SK-MEL-5 (cell line): ENCODE measurements around the gene ZXDC. TPM values are rescaled to one million over a fixed set of nuclear protein-coding genes. Genes with fewer than 3 reads are reported as not detected.

Source experiments
- DNase-seq: peaks from one replicate; pipeline ENCODE4 v3.0.0-alpha.2; 2016; ENCODE audit warnings: low read depth, low spot score
- in situ Hi-C: cut with HindIII; loops from 2 replicates; pipeline ENCODE4 v1.10.0; 2016; ENCODE audit warnings: low sequenced_read_pairs, high pct_unique_total_duplicates, low pct_unique_long_range_greater_than_20kb
- total RNA-seq: library from RNA; depleted of rRNA; stranded (reverse); fragments of >200 nt; shearing (Covaris generic); gene quantifications from 2 replicates; pipeline ENCODE4 v1.2.3, GENCODE V29; 2014

Gene ZXDC
- total RNA-seq, 1 experiment from 2014 or later = 19.0 TPM

GRCh38 chr3:126466886-126467610 is 8.6 kb downstream of the ZXDC start:
- in situ Hi-C loops = no loop called here
- DNase-seq = no peak

- in situ Hi-C loops = no loop called here
- DNase-seq = no peak
These were observed 9.7 kb downstream of the ZXDC start for GRCh38 chr3:126465928-126466544.

DNA sequence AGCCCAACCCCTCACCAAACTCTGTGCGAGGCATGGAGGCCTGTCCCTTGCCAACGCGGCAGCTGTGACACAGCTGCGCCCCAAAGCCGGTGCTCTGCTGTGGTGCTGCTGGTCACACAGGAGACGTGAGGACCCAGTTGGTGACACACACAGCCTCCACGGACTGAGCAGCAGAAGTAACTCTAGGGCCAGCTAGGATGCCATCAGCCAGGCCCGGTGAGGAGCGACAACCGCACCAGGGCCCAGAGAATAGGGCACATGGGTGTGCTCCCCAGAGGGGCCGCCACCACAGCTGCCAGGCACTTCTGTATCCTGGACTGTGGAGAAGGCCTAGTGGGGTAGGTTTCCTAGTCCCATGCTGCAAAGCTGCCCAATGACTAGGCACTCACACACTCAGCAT is 10.7 kb downstream of the ZXDC start:
- in situ Hi-C loops = no loop called here
- DNase-seq = no peak

- in situ Hi-C loops = no loop called here
- DNase-seq = no peak
These were observed 11.2 kb downstream of the ZXDC start for GRCh38 chr3:126464494-126464893.

DNA sequence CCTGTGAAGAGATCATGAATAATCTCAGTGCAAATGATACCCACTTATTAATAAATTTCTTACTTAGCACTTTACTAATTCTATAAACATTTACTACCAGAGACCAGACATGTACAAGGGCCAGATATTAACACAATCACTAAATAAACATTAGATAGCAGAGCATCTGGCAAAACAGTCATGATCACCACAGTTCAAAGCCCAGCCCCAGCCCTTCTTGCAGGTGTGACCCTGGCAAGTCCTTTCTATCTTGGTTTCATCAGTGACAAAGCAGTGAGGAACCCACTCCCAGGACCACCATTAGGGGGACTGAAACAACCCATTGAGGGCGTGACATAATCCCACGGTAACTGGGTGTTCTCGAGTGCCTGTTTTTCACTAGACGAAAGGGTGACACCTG is 11.6 kb downstream of the ZXDC start:
- in situ Hi-C loops = no loop called here
- DNase-seq = no peak

DNA sequence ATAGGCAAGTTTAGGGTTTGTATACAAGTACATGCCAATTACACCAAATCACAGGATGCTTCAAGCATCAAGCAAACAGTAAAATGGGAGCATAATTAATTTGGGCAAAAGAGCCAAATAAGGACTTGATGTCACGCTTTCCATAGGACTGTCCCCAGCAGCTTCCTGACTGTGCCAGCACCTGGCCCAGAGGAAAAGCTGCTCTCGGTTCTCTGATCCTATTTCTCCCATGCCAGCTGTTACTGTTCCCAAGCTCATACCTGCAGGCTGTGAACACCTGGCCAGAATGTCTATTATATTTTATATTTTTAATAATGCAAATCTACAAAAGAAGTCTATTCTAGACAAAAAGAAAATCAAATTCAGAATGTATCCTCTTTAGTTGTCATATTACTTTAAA is 12.2 kb downstream of the ZXDC start:
- DNase-seq = no peak
- in situ Hi-C loops = no loop called here

- in situ Hi-C loops = no loop called here
- DNase-seq = no peak
These were observed 14.1 kb downstream of the ZXDC start for GRCh38 chr3:126461450-126462070.

DNA sequence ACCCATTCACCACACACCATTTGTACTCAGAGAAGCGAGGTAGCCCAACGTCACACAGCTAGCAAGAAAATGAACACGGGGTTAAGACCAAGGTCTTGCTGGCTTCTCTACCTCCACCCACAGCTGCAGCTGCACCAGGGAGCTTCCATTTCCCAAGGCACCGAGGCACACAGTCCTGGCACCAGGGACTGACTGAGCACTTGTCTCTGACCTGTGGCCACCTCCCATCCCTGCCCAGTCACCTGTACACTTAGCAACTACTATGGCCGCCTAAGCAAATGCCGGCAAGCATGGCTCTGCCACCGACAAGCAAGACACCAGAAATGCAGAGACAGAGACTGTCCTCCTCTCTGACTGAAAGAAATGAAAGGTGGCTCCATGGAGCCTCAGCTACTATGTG is 15.3 kb downstream of the ZXDC start:
- in situ Hi-C loops = no loop called here
- DNase-seq = no peak

DNA sequence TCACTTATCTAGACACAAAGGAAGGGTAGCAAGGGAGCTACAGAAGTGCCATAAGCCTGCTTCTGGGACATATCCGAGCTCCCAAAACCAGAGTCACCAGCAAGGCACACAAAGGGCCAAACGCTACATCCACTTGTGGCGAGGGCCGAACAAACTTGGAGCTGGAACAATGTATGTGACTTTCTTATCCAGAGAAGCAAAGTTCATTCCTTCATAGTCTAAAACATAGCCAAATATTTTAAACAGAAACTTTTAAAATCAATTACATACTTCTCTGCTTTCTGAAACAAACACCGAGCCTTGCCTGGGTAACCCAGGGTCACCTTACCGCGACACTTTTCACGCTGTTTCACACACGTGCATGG is 15.9 kb downstream of the ZXDC start:
- in situ Hi-C loops = no loop called here
- no peak for DNase-seq

DNA sequence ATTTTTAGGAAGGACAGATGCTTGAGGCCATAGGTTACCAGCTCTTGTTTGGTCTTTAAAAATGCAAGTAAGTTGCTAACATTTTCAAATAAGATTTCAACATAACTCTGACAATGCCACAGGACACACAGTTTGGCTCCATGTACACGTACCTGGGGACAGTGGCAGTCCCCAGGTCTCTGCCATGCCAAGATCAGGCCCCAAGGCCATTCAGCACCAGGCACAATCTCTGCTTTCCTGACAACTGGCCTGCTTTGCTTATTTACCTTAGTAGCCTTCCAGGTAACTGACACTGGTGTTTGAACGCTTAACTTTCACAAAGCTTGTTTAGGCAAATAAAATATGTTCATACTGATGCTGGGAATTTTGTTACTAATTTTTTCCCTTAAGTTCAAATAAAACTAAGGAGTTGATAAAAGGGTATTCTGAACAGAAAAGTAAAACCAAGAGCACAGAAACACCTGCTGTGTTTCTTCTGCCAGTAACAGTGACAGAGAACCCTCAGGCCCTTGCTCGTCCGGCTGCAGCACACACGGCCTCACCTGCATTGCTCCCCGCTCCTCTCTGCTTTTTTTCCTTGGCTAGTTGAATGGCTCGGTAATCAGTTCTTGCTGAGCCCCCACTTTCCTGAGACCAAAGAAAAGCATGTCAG is 16.5 kb downstream of the ZXDC start:
- no peak for DNase-seq
- in situ Hi-C loops = no loop called here

GRCh38 chr3:126456766-126457388 is 18.8 kb downstream of the ZXDC start:
- DNase-seq = no peak
- in situ Hi-C loops = no loop called here

GRCh38 chr3:126456211-126456610 is 19.5 kb downstream of the ZXDC start:
- no peak for DNase-seq
- in situ Hi-C loops = no loop called here

DNA sequence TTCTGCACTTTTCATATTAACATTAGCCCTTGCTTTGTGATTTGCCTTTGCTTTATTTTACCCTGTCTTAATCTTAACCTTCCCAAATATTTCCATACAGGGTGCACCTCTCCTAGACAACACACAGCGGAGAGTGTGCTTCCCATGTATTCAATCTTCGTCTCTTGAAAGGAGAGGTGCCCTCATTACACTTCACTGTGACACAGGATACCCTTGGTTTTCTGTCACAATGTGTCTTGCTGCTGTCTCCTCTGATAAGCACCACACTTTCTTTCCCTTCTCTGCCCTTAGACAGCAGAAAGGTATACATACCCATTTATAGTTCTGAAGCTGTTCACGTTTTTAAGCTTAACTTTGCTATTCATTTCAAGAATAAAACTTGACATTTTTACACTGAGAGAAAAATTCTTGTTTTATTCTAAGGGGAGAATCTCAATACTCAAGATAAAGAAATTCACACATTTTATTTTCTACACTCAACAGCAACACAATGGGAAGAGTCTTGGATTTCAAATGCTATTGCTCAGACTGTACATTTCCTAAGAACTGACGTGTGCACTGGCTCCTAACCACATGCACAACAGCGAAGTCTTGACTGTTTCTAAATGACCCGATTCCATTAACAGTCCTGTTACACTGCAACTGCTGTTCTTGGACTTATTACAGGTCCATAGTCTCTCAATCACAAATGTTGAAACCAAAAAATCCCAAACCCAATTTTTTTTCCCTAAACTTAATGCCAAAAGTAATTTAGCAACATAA is 21.1 kb downstream of the ZXDC start:
- DNase-seq = no peak
- in situ Hi-C loops = no loop called here

GRCh38 chr3:126454025-126454424 is 21.7 kb downstream of the ZXDC start:
- in situ Hi-C loops = no loop called here
- DNase-seq = no peak

- DNase-seq = no peak
These were observed 23.5 kb downstream of the ZXDC start for GRCh38 chr3:126452213-126452612.

DNA sequence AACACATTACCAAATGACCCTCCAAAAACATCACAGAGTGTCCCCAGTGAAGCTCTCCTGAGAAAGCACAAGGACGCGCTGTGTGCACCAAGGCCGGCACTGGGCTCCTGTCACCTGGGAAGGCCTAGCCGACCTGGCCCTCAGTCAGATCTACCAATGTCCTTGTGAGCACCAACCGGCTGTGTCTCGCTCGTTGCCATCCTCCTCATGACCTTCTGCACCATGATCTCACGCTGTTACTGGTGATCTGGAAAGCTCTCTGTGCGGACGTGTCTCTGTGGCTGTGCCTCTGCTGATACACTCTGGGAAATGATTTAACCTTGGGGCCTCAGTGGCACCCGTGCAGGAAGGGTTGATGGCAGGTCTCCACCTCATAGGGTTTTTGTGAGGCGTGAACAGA is 24.2 kb downstream of the ZXDC start:
- DNase-seq = no peak
- in situ Hi-C loops = no loop called here

More at GRCh38 chr3:126452213-126452612, 23.5 kb downstream of the ZXDC start:
- in situ Hi-C loops = no loop called here

GRCh38 chr3:126450744-126451143 is 24.9 kb downstream of the ZXDC start:
- in situ Hi-C loops = no loop called here
- DNase-seq = no peak

- no peak for DNase-seq
- in situ Hi-C loops = no loop called here
These were observed 25.5 kb downstream of the ZXDC start for GRCh38 chr3:126450219-126450618.
